Astrocyte of the spinal cord (primary cell): ENCODE data around the gene PLD3.

ENCODE experiments used
- DNase-seq: peaks from one replicate; pipeline ENCODE4 v3.0.0; 2011; ENCODE audit warnings: low read depth, low spot score
- H3K4me3 ChIP-seq: 2 replicates; pipeline ENCODE4 v1.5.1; 2011; ENCODE audit warnings: low read depth, mild to moderate bottlenecking, low read length, moderate library complexity
- CTCF ChIP-seq: IDR thresholded peaks from 2 replicates; pipeline ENCODE4 v1.5.1; 2012; ENCODE audit warnings: low read depth, mild to moderate bottlenecking, low read length, inconsistent platforms
- in situ Hi-C: cut with HindIII; loops from 2 replicates; pipeline ENCODE4 v1.10.0; 2017; ENCODE audit warnings: low sequenced_read_pairs

Gene PLD3

GRCh38 chr19:40348125-40348913 lies at the start of gene PLD3, which contains the start of gene C19orf47:
PLD3 (plus strand) TSS chr19:40348695; CDS start chr19:40366484, 17,789 bp downstream.
C19orf47 (minus strand) TSS chr19:40348397; CDS start chr19:40341857, 6,540 bp downstream.
- in situ Hi-C loops = no loop called here
- DNase-seq = peak; percentile 100
- TF ChIP-seq CTCF = no peak
- peak within 1 kb of the TSS; percentile 95 for H3K4me3 ChIP-seq

GRCh38 chr19:40300668-40301067 lies 47.8 kb upstream of the PLD3 start:
- DNase-seq = no peak
- in situ Hi-C loops = no loop called here
- H3K4me3 ChIP-seq = no peak overlapping the region
- no peak for TF ChIP-seq CTCF

- no peak overlapping the region for H3K4me3 ChIP-seq
- no peak for DNase-seq
- TF ChIP-seq CTCF = no peak
- in situ Hi-C loops = no loop called here
Measured at GRCh38 chr19:40302224-40303011, 46.1 kb upstream of the PLD3 start.

GRCh38 chr19:40303765-40304164 lies 44.7 kb upstream of the PLD3 start:
- H3K4me3 ChIP-seq = no peak overlapping the region
- in situ Hi-C loops = no loop called here
- TF ChIP-seq CTCF = no peak
- DNase-seq = no peak

- DNase-seq = no peak
- in situ Hi-C loops = no loop called here
- H3K4me3 ChIP-seq = no peak overlapping the region
- no peak for TF ChIP-seq CTCF
Measured at GRCh38 chr19:40304306-40304705, 44.2 kb upstream of the PLD3 start.

- peak; percentile 91 for DNase-seq
- H3K4me3 ChIP-seq = no peak overlapping the region
- TF ChIP-seq CTCF = peak; percentile 67
- in situ Hi-C loops = no loop called here
Measured at GRCh38 chr19:40305403-40305802, 43.1 kb upstream of the PLD3 start.
